ENCODE measurements around the gene FARS2. TPM values are rescaled to one million over a fixed set of nuclear protein-coding genes. Genes with fewer than 3 reads are reported as not detected.

The FARS2 gene
- total and polyA plus RNA-seq, 2 donors (not counting 3 experiments of a cell fraction or from before 2014, with no cell fraction given): 20.2 to 20.5 TPM

- no peaks in the 10 kb centered on the region for H3K79me2 ChIP-seq (ENCODE audit: control insufficient read depth, insufficient read depth, low read length)
- intact Hi-C loops (cut with micrococcal nuclease) (no loop called here), dilution Hi-C loops (cut with MboI; ENCODE audit: extremely low pct_ligation_motif_present, low sequenced_read_pairs) (no loop called here)
- DNase-seq (ENCODE audit: low read depth, low spot score) (no peak), FAIRE-seq (no peak)
- H3K27ac ChIP-seq (ENCODE audit: insufficient read depth, low read depth, low read length): no peak overlapping the region
- CTCF ChIA-PET: interaction anchor here (0.9 kb wide), 1 partner anchor 163 kb away, joined by 4 read pairs; no protein-coding TSS in a partner anchor
- BruUV-seq (replicated peaks): no TSS peak
- no peaks in the 10 kb centered on the region for H3K4me1 ChIP-seq (ENCODE audit: control insufficient read depth, extremely low read depth, insufficient read depth, low read length)
- no peak overlapping the region for H2AFZ ChIP-seq (ENCODE audit: low read depth, low read length)
- no peak overlapping the region for H3K4me2 ChIP-seq (ENCODE audit: insufficient read depth, low read length)
- H3K9me3 ChIP-seq (replicated peaks; ENCODE audit: control insufficient read depth, insufficient read depth, low read length): no peaks in the 10 kb centered on the region
- H3K27me3 ChIP-seq (ENCODE audit: control insufficient read depth in 2 of 2, insufficient read depth in 2 of 2, low read length in 2 of 2): no peaks in the 10 kb centered on the region
- H3K36me3 ChIP-seq (ENCODE audit: control insufficient read depth in 2 of 2, extremely low read depth in 1 of 2, insufficient read depth in 2 of 2, low read length in 2 of 2): no peaks in the 10 kb centered on the region
- POLR2A ChIA-PET: no interaction called here
- H3K4me3 ChIP-seq (replicated peaks in 1 of 3; ENCODE audit: insufficient read depth in 1 of 3, low read depth in 1 of 3, low read length in 3 of 3): no peak overlapping the region
- H4K20me1 ChIP-seq (replicated peaks; ENCODE audit: control insufficient read depth, extremely low read depth, insufficient read depth, low read length): no peaks in the 10 kb centered on the region
- no peak overlapping the region for H3K9ac ChIP-seq (replicated peaks; ENCODE audit: extremely low read depth, insufficient read depth, low read length)
- TF ChIP-seq JUN (IDR thresholded peaks at IDR 0.05; ENCODE audit: borderline replicate concordance, insufficient read depth, insufficient read length, low read depth) (no peak), GATA2 (IDR thresholded peaks at IDR 0.05; ENCODE audit: insufficient read depth, insufficient read length, low read depth, low read length) (no peak), POLR2AphosphoS5 (IDR thresholded peaks at IDR 0.05; ENCODE audit: insufficient read depth, low read depth, low read length) (no peak), MYC (IDR thresholded peaks at IDR 0.05; ENCODE audit: low read depth, low read length) (no peak), MAX (IDR thresholded peaks at IDR 0.05; ENCODE audit: insufficient read depth, insufficient read length) (no peak), POLR2A (IDR thresholded peaks at IDR 0.05; ENCODE audit: low read depth, low read length) (no peak), EZH2 (IDR thresholded peaks at IDR 0.05; ENCODE audit: borderline replicate concordance, low read depth, low read length, severe bottlenecking) (no peak), CTCF (IDR thresholded peaks at IDR 0.05; ENCODE audit: extremely low read depth in 1 of 2, insufficient read depth in 1 of 2, low read depth in 1 of 2, low read length in 2 of 2) (no peak), FOS (IDR thresholded peaks at IDR 0.05; ENCODE audit: borderline replicate concordance, insufficient read depth, low read length) (no peak)
- no peaks in the 10 kb centered on the region for H3K9me1 ChIP-seq (replicated peaks; ENCODE audit: control insufficient read depth, extremely low read depth, insufficient read depth, low read length)
Measured at GRCh38 chr6:5634525-5634924, 373.2 kb downstream of the FARS2 start.
